Measurements from ENCODE around the gene SIGLEC11.
"Not testable (repeated sequence)": the region's sequence is repeated elsewhere in the genome, so short reads cannot be mapped to it uniquely, and the experiment has no call there.

Gene SIGLEC11

GRCh38 chr19:49981603-49982593 is 20.9 kb upstream of the SIGLEC11 start:
- no peak for DNase-seq

DNA sequence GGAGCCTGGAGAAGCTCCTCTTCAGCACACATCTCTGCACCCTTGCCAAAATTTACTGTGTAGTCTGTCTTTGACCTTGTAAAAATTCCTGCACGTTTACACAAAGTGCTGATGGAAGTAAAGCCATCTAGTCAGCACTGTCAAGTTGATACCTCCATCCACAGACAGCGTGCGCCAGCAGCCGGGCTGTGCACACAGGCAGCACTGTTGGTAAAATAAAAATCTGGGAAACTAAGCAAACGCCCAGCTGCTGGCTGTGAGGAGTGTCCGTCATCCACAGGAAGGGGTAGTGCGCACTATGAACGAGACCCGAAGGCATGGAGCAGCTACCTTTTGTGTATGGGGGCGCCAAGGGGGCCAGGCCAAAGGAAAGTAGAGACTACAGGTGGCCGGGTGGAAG is 17.4 kb upstream of the SIGLEC11 start:
- DNase-seq, result no peak

- no peak for DNase-seq
These were observed 16.9 kb upstream of the SIGLEC11 start for GRCh38 chr19:49977881-49978280.

DNA sequence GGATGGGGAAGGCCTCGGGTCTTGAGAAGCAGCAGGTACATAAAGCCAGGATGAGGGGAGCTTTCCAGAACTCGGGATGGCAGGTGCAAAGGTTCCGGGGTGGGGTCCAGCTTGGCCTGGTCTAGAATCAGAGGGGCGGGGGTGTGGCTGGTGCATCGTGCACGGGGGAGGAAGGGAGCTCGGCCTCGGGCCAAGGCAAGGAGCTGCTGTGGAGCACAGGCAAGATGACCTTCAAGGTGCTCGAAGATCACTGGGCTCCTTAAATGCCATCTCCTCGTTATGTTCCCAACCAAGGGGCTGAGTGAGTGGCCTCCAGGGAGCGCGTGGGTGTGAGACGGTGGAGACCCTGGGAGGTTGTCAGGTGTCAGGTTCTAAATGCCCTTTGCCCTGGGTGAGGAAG is 16.1 kb upstream of the SIGLEC11 start:
- DNase-seq, result no peak

- DNase-seq, result no peak
These were observed 15.5 kb upstream of the SIGLEC11 start for GRCh38 chr19:49976496-49976895.

GRCh38 chr19:49975051-49975450 is 14.1 kb upstream of the SIGLEC11 start:
- no peak for DNase-seq

DNA sequence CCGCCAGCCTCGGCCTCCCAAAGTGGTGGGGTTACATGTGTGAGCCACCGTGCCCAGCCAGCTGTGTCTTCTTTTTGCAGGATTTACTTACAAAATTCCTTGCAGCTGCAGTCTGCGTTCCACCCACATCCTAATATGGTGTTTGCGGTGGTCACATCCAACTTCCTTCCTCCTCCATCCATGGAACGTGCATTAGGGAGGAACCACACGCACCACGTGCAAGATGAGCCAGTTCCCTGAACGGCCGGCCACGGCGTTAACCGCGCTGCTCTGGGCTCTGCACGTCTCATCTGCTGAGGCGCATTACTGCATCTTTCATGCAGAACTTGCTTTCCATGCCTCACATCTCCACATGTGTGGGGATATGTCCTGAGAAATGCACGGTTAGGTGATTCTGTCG is 13.0 kb upstream of the SIGLEC11 start:
- DNase-seq, result no peak

- no peak for DNase-seq
These were observed 11.9 kb upstream of the SIGLEC11 start for GRCh38 chr19:49972841-49973240.

DNA sequence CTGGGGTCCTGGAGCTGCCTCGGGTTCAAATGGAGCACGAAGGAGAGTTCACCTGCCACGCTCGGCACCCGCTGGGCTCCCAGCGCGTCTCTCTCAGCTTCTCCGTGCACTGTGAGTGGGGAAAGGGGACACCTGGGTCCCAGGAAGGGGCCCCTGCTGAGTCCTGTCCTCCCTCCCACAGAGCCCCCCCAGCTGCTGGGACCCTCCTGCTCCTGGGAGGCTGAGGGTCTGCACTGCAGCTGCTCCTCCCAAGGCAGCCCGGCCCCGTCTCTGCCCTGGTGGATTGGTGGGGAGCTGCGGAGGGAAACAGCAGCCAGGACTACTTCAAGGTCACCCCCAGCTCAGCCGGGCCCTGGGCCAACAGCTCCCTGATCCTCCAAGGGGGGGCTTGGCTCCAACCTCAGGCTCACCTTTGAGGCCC is 11.0 kb upstream of the SIGLEC11 start:
- DNase-seq, result no peak

DNA sequence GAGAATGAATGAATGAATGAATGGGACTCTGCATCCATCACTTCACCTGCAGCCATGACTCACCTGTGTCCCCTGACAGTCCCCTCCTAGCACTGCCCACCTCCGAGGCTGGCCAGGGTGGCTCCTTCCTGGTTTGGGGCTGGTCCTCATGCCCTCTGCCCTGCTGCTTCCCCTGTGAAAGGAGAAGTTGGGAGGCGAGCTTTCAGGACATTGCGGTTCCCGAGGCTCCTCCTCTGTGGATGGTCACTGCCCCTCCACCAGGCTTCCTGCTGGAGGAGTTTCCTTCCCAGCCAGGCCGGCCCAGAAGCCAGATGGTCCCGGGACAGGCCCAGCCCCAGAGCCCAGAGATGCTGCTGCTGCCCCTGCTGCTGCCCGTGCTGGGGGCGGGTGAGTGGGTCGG is 8.4 kb upstream of the SIGLEC11 start:
- DNase-seq, result not testable (repeated sequence)

DNA sequence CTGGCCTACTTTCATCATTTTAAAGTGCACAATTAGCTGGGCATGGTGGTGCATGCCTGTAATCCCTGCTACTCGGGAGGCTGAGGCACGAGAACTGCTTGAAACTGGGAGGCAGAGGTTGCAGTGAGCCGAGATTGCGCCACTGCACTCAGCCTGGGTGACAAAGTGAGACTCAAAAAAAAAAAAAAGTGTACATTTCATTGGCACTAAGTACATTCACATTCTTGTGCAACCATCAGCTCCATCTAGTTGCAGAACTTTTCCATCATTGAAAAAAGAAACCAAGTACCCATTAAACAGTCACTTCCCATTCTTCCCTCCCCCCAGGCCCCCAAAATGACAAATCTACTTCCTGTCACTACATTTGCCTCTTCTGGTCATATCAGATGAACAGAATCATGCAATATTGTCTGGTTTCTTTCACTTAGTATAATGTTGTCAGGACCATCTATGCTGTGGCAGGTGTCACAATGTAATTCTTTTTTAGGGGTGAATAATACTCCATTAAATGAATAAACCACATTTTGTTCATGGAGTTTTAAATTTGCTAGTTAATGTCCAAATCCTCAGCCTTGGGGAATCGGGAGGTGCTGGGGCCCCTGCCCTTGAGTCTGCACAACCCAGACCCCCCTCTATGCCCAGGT is 7.4 kb upstream of the SIGLEC11 start:
- no peak for DNase-seq

DNA sequence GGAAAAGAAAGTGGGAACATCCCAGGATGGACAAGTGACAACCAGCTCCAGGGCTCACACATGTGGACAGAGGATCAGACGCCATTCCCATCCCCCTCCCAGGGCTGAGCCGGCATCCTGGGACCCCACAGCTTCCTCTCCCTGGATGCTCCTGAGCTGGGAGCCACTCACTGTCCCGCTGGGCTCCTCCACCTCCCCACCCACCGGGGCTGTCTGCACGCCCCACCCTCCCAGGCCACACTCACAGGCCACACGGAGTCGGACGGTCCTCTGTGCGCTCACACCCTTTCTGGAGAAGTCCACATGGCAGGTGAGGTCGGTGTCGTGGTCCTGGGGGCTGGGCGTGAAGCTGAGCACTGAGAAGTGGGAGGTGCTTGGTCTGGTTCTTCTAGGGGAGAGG is 1.1 kb downstream of the SIGLEC11 start:
- not testable (repeated sequence) for DNase-seq

GRCh38 chr19:49958596-49958995 is 2.4 kb downstream of the SIGLEC11 start:
- not testable (repeated sequence) for DNase-seq

GRCh38 chr19:49958144-49958543 is 2.8 kb downstream of the SIGLEC11 start:
- DNase-seq, result not testable (repeated sequence)

- DNase-seq, result no peak
These were observed 3.6 kb downstream of the SIGLEC11 start for GRCh38 chr19:49957262-49957915.

DNA sequence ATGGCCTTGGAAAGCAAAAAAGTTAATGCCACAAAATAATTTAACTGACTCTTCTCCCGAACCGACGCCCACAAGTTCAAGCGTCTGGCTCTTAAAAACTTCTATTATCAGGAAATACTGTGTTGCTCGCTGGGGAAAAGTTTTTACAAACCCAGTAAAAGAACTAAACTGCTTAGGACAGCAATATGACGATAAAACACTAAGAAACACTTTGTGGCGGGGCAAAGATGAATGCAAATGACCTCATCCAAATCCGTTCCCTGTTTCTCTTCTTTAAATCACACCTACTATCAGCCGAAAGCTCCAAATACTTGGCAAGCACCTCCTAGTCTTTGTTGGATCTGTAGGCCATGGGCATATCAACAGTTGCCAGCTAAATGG is 4.9 kb downstream of the SIGLEC11 start:
- no peak for DNase-seq

DNA sequence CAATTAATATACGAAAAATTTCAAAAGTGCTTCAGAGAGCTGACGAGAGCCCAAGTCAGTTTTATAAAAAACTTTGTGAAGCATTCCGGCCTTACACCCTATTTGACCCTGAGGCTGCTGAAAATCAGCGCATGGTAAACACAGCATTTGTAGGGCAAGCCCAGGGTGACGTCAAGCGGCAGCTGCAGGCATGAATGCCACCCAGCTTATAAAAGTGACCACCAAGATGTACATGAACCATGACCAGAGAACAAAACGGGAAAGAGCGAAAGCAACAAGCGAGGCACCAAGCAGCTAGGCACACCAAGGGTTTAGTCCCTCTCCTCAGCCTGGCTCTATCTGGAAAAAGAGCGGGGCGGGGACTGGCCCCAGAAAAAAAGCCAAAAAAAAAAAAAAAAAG is 6.0 kb downstream of the SIGLEC11 start:
- no peak for DNase-seq

DNA sequence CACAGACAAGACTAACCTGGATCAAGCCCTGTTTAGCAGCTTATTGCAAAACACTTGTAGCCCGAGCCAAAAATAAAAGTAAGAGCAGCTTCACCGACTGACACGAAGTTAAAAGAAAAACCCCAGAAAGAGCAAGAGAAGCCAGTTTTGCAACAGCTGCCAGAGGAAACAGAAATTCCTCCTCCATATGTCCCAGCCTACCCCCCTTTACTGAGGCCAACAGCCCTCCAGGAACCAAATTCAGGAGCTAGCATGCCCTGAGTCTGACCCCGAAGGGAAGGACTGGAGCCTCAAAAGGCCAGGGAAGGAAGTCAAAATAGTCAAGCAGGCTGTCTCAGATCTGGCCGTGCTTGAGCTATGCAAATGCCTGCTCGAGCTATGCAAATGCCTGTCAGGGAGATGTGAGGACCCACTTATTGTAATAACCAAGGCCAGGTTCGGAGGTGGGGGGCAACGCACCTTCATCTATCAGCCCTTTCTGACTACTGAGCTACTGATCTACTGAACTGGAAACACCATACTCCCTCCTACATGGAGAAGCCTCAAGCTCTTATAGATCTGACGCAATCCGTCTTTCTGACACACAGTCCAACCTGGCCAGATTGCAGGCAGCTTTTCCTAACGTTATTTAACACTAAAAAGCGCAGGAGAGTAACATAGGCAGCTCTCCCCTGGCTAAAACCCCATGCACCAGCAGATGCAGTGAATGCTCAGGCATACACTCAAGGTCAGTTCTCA is 6.7 kb downstream of the SIGLEC11 start:
- no peak for DNase-seq

DNA sequence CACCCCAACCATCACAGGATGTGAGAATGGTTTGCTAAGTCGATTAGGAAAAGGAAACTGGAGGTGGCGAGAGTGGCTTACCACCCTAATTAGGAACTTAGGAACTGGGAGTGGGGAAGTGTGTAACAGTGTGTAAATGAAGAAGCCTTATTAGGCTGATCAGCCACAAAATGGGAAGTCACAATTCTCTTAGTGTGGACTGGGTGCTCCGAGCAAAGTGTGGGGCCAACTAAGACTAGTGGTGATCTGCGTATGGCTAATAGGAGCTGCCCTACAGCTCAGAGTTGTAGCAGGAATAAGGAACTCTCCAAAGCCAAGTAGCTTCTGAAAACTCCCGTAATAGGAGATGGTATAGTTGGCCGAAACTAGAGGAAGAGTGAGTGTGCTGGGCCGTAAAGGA is 7.6 kb downstream of the SIGLEC11 start:
- DNase-seq, result no peak

GRCh38 chr19:49952906-49953305 is 8.1 kb downstream of the SIGLEC11 start:
- DNase-seq, result no peak

DNA sequence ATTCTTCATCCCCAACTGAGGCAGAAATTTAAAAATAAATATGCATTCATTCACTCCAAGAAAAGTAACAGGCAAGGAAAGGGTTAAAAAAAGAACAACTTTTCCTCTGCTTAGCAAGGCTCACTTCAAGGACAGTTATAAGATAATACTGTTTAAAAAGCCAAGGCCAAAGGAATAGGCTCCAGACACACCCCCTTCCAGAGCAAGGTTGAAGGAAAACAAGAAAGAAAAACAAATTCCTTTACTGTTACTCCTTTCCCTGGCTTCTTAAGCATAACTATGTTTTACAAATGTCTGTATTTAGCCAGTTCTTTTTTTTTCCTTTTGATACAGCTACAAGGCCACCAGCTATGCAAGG is 8.5 kb downstream of the SIGLEC11 start:
- no peak for DNase-seq

GRCh38 chr19:49951806-49952478 is 9.0 kb downstream of the SIGLEC11 start:
- no peak for DNase-seq

Measured in NCI-H748 treated with DMSO at 0.1 percent for 48 hours (cell line).